ENCODE measurements around the gene SELENOO. TPM values are rescaled to one million over a fixed set of nuclear protein-coding genes. Genes with fewer than 3 reads are reported as not detected.

The SELENOO gene
- total and polyA plus RNA-seq, 5 donors: 14.6 to 17.1 (median 15.6) TPM

DNA sequence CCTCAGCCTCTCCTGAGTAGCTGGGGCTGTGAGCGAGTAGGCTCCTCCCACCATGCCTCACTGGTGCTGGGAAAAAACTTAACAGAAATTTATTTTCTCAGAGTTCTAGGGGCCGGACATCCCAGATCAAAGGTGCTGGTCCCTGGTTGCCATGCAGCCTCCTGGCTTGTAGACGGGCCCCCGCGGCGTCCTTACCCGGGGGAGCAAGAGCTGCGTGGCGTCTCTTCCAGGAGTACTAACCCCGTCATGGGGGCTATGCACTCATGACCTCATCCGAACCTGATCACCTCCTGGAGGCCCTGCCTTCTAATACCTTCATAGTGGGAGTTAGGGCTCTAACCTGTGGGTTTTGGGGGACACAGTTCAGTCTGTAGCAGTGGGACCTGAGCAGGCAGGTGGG, 12.5 kb upstream of the SELENOO start:
- 95% methylated on average over 11 of the region's 11 CpGs for WGBS
- intact Hi-C loops (cut with DNase I): no loop called here

GRCh38 chr22:50189184-50189848, 11.5 kb upstream of the SELENOO start:
- Histone ChIP-seq H3K27me3 (ENCODE audit: control insufficient read depth, insufficient read depth) (no peaks in the 10 kb centered on the region), H3K9me3 (ENCODE audit: control insufficient read depth, low read length) (no peaks in the 10 kb centered on the region), H3K4me3 (ENCODE audit: low read length) (no peak overlapping the region), H3K27ac (ENCODE audit: low read length) (peak overlapping the region; percentile 33), H3K4me1 (ENCODE audit: control insufficient read depth, insufficient read depth, low read length) (no peaks in the 10 kb centered on the region)
- DNase-seq (peak; percentile 32 to 81 (median 76)), ATAC-seq (no peak)
- intact Hi-C loops (cut with DNase I): no loop called here
- WGBS: 72% methylated on average over 20 of the region's 20 CpGs

More for the DNA sequence above, 12.5 kb upstream of the SELENOO start:
- Histone ChIP-seq H3K27me3 (ENCODE audit: control insufficient read depth, insufficient read depth) (no peaks in the 10 kb centered on the region), H3K27ac (ENCODE audit: low read length) (no peak overlapping the region), H3K4me3 (ENCODE audit: low read length) (no peak overlapping the region), H3K9me3 (ENCODE audit: control insufficient read depth, low read length) (no peaks in the 10 kb centered on the region), H3K4me1 (ENCODE audit: control insufficient read depth, insufficient read depth, low read length) (peaks cover 2% of the 10 kb centered on the region)
- ATAC-seq (no peak), DNase-seq (peak in 1 of 3 donors; percentile 56)

DNA sequence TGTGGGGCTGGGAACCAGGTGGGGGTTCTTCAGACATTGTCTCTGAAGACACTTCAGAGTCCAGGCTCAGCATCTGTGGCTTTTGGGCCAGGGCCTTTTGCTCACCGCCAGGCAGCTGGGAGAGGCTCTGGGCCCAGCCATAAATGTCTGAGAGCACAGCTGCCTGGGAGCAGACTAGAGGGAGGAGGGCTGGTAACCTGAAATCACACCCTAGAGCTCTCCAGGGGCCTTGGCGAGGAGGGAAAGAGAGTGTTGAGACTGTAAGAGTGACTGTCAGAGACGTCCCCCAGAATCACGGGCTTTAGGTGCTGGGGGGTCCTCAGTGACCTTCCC, 11.0 kb upstream of the SELENOO start:
- ATAC-seq (peak; percentile 3), DNase-seq (peak in 2 of 3 donors; percentile 39 to 53)
- H3K4me1 ChIP-seq (ENCODE audit: control insufficient read depth, insufficient read depth, low read length): no peaks in the 10 kb centered on the region
- peak overlapping the region; percentile 33 for H3K27ac ChIP-seq (ENCODE audit: low read length)
- no peak overlapping the region for H3K4me3 ChIP-seq (ENCODE audit: low read length)
- intact Hi-C loops (cut with DNase I): no loop called here
- H3K27me3 ChIP-seq (ENCODE audit: control insufficient read depth, insufficient read depth): no peaks in the 10 kb centered on the region
- 16% methylated on average over 4 of the region's 4 CpGs for WGBS
- no peaks in the 10 kb centered on the region for H3K9me3 ChIP-seq (ENCODE audit: control insufficient read depth, low read length)

- peak; percentile 60 to 63 for ATAC-seq
- H3K4me1 ChIP-seq (ENCODE audit: control insufficient read depth, insufficient read depth, low read length): no peaks in the 10 kb centered on the region
- peak overlapping the region; percentile 15 for H3K4me3 ChIP-seq (ENCODE audit: low read length)
- no peaks in the 10 kb centered on the region for H3K27me3 ChIP-seq (ENCODE audit: control insufficient read depth, insufficient read depth)
- H3K9me3 ChIP-seq (ENCODE audit: control insufficient read depth, low read length): no peaks in the 10 kb centered on the region
- WGBS: 10% methylated on average over 43 of the region's 43 CpGs
- peak; percentile 83 to 93 (median 92) for DNase-seq
- H3K27ac ChIP-seq (ENCODE audit: low read length): peak overlapping the region; percentile 33
- intact Hi-C loops (cut with DNase I): no loop called here
Observed at GRCh38 chr22:50190182-50190940, 10.4 kb upstream of the SELENOO start.

GRCh38 chr22:50190941-50191741, 9.7 kb upstream of the SELENOO start:
- 61% methylated on average over 18 of the region's 18 CpGs for WGBS
- Histone ChIP-seq H3K9me3 (ENCODE audit: control insufficient read depth, low read length) (no peaks in the 10 kb centered on the region), H3K27ac (ENCODE audit: low read length) (peak overlapping the region; percentile 33), H3K4me3 (ENCODE audit: low read length) (peak overlapping the region; percentile 15), H3K27me3 (ENCODE audit: control insufficient read depth, insufficient read depth) (no peaks in the 10 kb centered on the region), H3K4me1 (ENCODE audit: control insufficient read depth, insufficient read depth, low read length) (no peaks in the 10 kb centered on the region)
- ATAC-seq (no peak), DNase-seq (peak; percentile 45 to 70 (median 65))
- intact Hi-C loops (cut with DNase I): no loop called here

DNA sequence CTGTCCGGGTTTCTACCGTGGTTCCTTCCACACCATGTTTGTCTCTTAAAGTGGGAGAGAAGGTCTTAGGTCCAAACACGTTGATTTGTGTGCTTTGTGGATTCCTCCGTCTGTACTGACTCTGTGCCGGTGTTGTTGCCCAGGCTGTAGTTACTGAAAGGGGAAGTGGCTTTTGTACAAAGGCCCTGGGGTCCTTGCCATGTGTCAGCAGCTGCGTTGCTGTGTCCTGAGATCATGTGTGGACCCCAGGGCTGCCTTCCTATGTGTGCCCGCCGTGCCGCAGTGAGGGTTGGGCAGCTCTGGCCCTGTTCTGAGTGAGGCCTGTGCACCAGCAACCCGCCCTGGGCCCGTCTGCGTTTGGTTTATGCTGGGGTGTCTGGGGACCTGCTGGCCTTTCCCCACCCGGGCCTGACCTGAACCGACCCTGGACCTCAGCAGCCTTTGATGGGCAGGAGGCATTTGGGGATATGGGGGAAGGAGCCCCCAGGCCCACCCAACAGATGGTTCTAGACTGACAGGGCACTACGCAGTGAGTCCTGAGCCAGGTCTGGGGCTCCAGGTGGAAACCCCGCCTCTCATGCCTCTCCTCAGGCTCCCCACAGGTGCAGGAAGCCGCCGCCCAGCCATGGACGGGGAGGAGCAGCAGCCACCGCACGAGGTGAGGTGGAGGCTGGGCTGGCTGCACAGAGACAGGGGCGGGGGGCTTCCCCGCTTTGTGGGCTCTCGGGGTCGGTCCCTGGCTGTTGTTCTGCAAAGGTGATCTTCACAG, 8.2 kb upstream of the SELENOO start:
- Histone ChIP-seq H3K4me1 (ENCODE audit: control insufficient read depth, insufficient read depth, low read length) (no peaks in the 10 kb centered on the region), H3K27me3 (ENCODE audit: control insufficient read depth, insufficient read depth) (no peaks in the 10 kb centered on the region), H3K9me3 (ENCODE audit: control insufficient read depth, low read length) (no peaks in the 10 kb centered on the region), H3K27ac (ENCODE audit: low read length) (no peak overlapping the region), H3K4me3 (ENCODE audit: low read length) (no peak overlapping the region)
- DNase-seq (peak in 2 of 3 donors; percentile 52 to 62), ATAC-seq (no peak)
- intact Hi-C loops (cut with DNase I): no loop called here
- WGBS: 85% methylated on average over 25 of the region's 25 CpGs

GRCh38 chr22:50193621-50194020, 7.2 kb upstream of the SELENOO start:
- Histone ChIP-seq H3K4me3 (ENCODE audit: low read length) (no peak overlapping the region), H3K27ac (ENCODE audit: low read length) (no peak overlapping the region), H3K27me3 (ENCODE audit: control insufficient read depth, insufficient read depth) (no peaks in the 10 kb centered on the region), H3K9me3 (ENCODE audit: control insufficient read depth, low read length) (no peaks in the 10 kb centered on the region), H3K4me1 (ENCODE audit: control insufficient read depth, insufficient read depth, low read length) (no peaks in the 10 kb centered on the region)
- ATAC-seq (no peak), DNase-seq (peak in 2 of 3 donors; percentile 52 to 59)
- WGBS: 90% methylated on average over 8 of the region's 8 CpGs
- intact Hi-C loops (cut with DNase I): no loop called here

GRCh38 chr22:50194037-50194805, 6.6 kb upstream of the SELENOO start:
- DNase-seq (peak in 2 of 3 donors; percentile 47 to 63), ATAC-seq (no peak)
- 87% methylated on average over 44 of the region's 44 CpGs for WGBS
- intact Hi-C loops (cut with DNase I): no loop called here
- no peak overlapping the region for H3K27ac ChIP-seq (ENCODE audit: low read length)
- H3K4me1 ChIP-seq (ENCODE audit: control insufficient read depth, insufficient read depth, low read length): no peaks in the 10 kb centered on the region
- no peak overlapping the region for H3K4me3 ChIP-seq (ENCODE audit: low read length)
- no peaks in the 10 kb centered on the region for H3K27me3 ChIP-seq (ENCODE audit: control insufficient read depth, insufficient read depth)
- no peaks in the 10 kb centered on the region for H3K9me3 ChIP-seq (ENCODE audit: control insufficient read depth, low read length)

GRCh38 chr22:50196256-50196655, 4.6 kb upstream of the SELENOO start:
- 86% methylated on average over 18 of the region's 18 CpGs for WGBS

More at GRCh38 chr22:50196256-50196655, 4.6 kb upstream of the SELENOO start:
- no peak for ATAC-seq
- Histone ChIP-seq H3K4me1 (ENCODE audit: control insufficient read depth, insufficient read depth, low read length) (no peaks in the 10 kb centered on the region), H3K4me3 (ENCODE audit: low read length) (no peak overlapping the region), H3K9me3 (ENCODE audit: control insufficient read depth, low read length) (no peaks in the 10 kb centered on the region), H3K27ac (ENCODE audit: low read length) (no peak overlapping the region), H3K27me3 (ENCODE audit: control insufficient read depth, insufficient read depth) (no peaks in the 10 kb centered on the region)
- DNase-seq: peak in 2 of 3 donors; percentile 54
- intact Hi-C loops (cut with DNase I): no loop called here
